ENCODE results near the gene KCNJ4.

The KCNJ4 gene

GRCh38 chr22:38436629-38437395 lies 18.2 kb downstream of the KCNJ4 start:
- CTCF ChIA-PET: no interaction called here
- no peak for DNase-seq
- H3K36me3 Mint-ChIP-seq: no peaks in the 10 kb centered on the region
- H3K27ac Mint-ChIP-seq: no peak overlapping the region
- H3K27me3 Mint-ChIP-seq: peaks cover 50% of the 10 kb centered on the region
- no peaks in the 10 kb centered on the region for H3K4me1 Mint-ChIP-seq
- no peak overlapping the region for H3K4me3 Mint-ChIP-seq
- H3K9me3 Mint-ChIP-seq: no peaks in the 10 kb centered on the region

- DNase-seq: no peak
- H3K4me1 Mint-ChIP-seq: no peaks in the 10 kb centered on the region
- peaks cover 44% of the 10 kb centered on the region for H3K27me3 Mint-ChIP-seq
- H3K9me3 Mint-ChIP-seq: no peaks in the 10 kb centered on the region
- H3K36me3 Mint-ChIP-seq: no peaks in the 10 kb centered on the region
- no peak overlapping the region for H3K4me3 Mint-ChIP-seq
- CTCF ChIA-PET: interaction anchor here (1.4 kb wide), 1 partner anchor 13 kb away, joined by 3 read pairs; no protein-coding TSS in a partner anchor
- H3K27ac Mint-ChIP-seq: no peak overlapping the region
Measured at GRCh38 chr22:38435965-38436364, 19.0 kb downstream of the KCNJ4 start.

- Mint-ChIP-seq H3K36me3 (no peaks in the 10 kb centered on the region), H3K9me3 (no peaks in the 10 kb centered on the region), H3K4me3 (no peak overlapping the region), H3K27me3 (peaks cover 39% of the 10 kb centered on the region), H3K27ac (no peak overlapping the region), H3K4me1 (no peaks in the 10 kb centered on the region)
- DNase-seq: no peak
- CTCF ChIA-PET: interaction anchor here (0.5 to 1.4 kb wide), 2 partner anchors 14 to 342 kb away, joined by 3 read pairs; no protein-coding TSS in a partner anchor
Measured at GRCh38 chr22:38435010-38435409, 20.0 kb downstream of the KCNJ4 start.

- H3K4me1 Mint-ChIP-seq: no peaks in the 10 kb centered on the region
- no peak overlapping the region for H3K27ac Mint-ChIP-seq
- no peaks in the 10 kb centered on the region for H3K9me3 Mint-ChIP-seq
- DNase-seq: no peak
- CTCF ChIA-PET: no interaction called here
- H3K36me3 Mint-ChIP-seq: no peaks in the 10 kb centered on the region
- peaks cover 39% of the 10 kb centered on the region for H3K27me3 Mint-ChIP-seq
- H3K4me3 Mint-ChIP-seq: no peak overlapping the region
Measured at GRCh38 chr22:38433871-38434270, 21.1 kb downstream of the KCNJ4 start.

GRCh38 chr22:38432264-38432663 lies 22.7 kb downstream of the KCNJ4 start:
- H3K4me1 Mint-ChIP-seq: no peaks in the 10 kb centered on the region
- no peak overlapping the region for H3K27ac Mint-ChIP-seq
- H3K9me3 Mint-ChIP-seq: no peaks in the 10 kb centered on the region
- H3K27me3 Mint-ChIP-seq: peaks cover 33% of the 10 kb centered on the region
- H3K4me3 Mint-ChIP-seq: no peak overlapping the region
- no peaks in the 10 kb centered on the region for H3K36me3 Mint-ChIP-seq
- CTCF ChIA-PET: no interaction called here
- DNase-seq: no peak

- Mint-ChIP-seq H3K27ac (no peak overlapping the region), H3K4me3 (no peak overlapping the region), H3K27me3 (peaks cover 27% of the 10 kb centered on the region), H3K9me3 (no peaks in the 10 kb centered on the region), H3K4me1 (no peaks in the 10 kb centered on the region), H3K36me3 (no peaks in the 10 kb centered on the region)
- CTCF ChIA-PET: no interaction called here
- DNase-seq: no peak
Measured at GRCh38 chr22:38431266-38432010, 23.6 kb downstream of the KCNJ4 start.

GRCh38 chr22:38429499-38430068 lies 25.4 kb downstream of the KCNJ4 start:
- H3K27ac Mint-ChIP-seq: no peak overlapping the region
- CTCF ChIA-PET: no interaction called here
- no peaks in the 10 kb centered on the region for H3K36me3 Mint-ChIP-seq
- no peaks in the 10 kb centered on the region for H3K9me3 Mint-ChIP-seq
- no peak for DNase-seq
- H3K4me1 Mint-ChIP-seq: no peaks in the 10 kb centered on the region
- H3K4me3 Mint-ChIP-seq: no peak overlapping the region
- H3K27me3 Mint-ChIP-seq: peaks cover 16% of the 10 kb centered on the region

- no peak overlapping the region for H3K27ac Mint-ChIP-seq
- H3K27me3 Mint-ChIP-seq: peaks cover 9% of the 10 kb centered on the region
- CTCF ChIA-PET: no interaction called here
- H3K4me1 Mint-ChIP-seq: no peaks in the 10 kb centered on the region
- DNase-seq: no peak
- H3K4me3 Mint-ChIP-seq: no peak overlapping the region
- no peaks in the 10 kb centered on the region for H3K36me3 Mint-ChIP-seq
- H3K9me3 Mint-ChIP-seq: no peaks in the 10 kb centered on the region
Measured at GRCh38 chr22:38428714-38429113, 26.3 kb downstream of the KCNJ4 start.

GRCh38 chr22:38427940-38428339 lies 27.1 kb downstream of the KCNJ4 start:
- no peak for DNase-seq
- CTCF ChIA-PET: no interaction called here
- H3K4me3 Mint-ChIP-seq: no peak overlapping the region
- peaks cover 5% of the 10 kb centered on the region for H3K27me3 Mint-ChIP-seq
- H3K9me3 Mint-ChIP-seq: no peaks in the 10 kb centered on the region
- no peak overlapping the region for H3K27ac Mint-ChIP-seq
- H3K36me3 Mint-ChIP-seq: no peaks in the 10 kb centered on the region
- no peaks in the 10 kb centered on the region for H3K4me1 Mint-ChIP-seq

GRCh38 chr22:38427465-38427864 lies 27.5 kb downstream of the KCNJ4 start:
- CTCF ChIA-PET: no interaction called here
- H3K4me3 Mint-ChIP-seq: no peak overlapping the region
- no peak for DNase-seq
- no peaks in the 10 kb centered on the region for H3K4me1 Mint-ChIP-seq
- peaks cover 3% of the 10 kb centered on the region for H3K27me3 Mint-ChIP-seq
- H3K36me3 Mint-ChIP-seq: no peaks in the 10 kb centered on the region
- H3K9me3 Mint-ChIP-seq: no peaks in the 10 kb centered on the region
- no peak overlapping the region for H3K27ac Mint-ChIP-seq

- H3K36me3 Mint-ChIP-seq: no peaks in the 10 kb centered on the region
- CTCF ChIA-PET: no interaction called here
- no peaks in the 10 kb centered on the region for H3K9me3 Mint-ChIP-seq
- no peaks in the 10 kb centered on the region for H3K27me3 Mint-ChIP-seq
- H3K27ac Mint-ChIP-seq: no peak overlapping the region
- no peaks in the 10 kb centered on the region for H3K4me1 Mint-ChIP-seq
- H3K4me3 Mint-ChIP-seq: no peak overlapping the region
- DNase-seq: no peak
Measured at GRCh38 chr22:38426628-38427027, 28.4 kb downstream of the KCNJ4 start.

GRCh38 chr22:38424525-38425080 lies 30.4 kb downstream of the KCNJ4 start:
- no peaks in the 10 kb centered on the region for H3K4me1 Mint-ChIP-seq
- no peak overlapping the region for H3K4me3 Mint-ChIP-seq
- no peaks in the 10 kb centered on the region for H3K9me3 Mint-ChIP-seq
- no peak for DNase-seq
- peaks cover 3% of the 10 kb centered on the region for H3K27me3 Mint-ChIP-seq
- H3K27ac Mint-ChIP-seq: no peak overlapping the region
- no peaks in the 10 kb centered on the region for H3K36me3 Mint-ChIP-seq
- CTCF ChIA-PET: interaction anchor here (1.4 kb wide), 1 partner anchor 11 kb away, joined by 3 read pairs; no protein-coding TSS in a partner anchor

GRCh38 chr22:38423512-38424503 lies 31.2 kb downstream of the KCNJ4 start:
- CTCF ChIA-PET: interaction anchor here (1.4 kb wide), 1 partner anchor 10 kb away, joined by 3 read pairs; no protein-coding TSS in a partner anchor
- no peak for DNase-seq
- H3K4me1 Mint-ChIP-seq: no peaks in the 10 kb centered on the region

More at GRCh38 chr22:38423512-38424503, 31.2 kb downstream of the KCNJ4 start:
- Mint-ChIP-seq H3K27ac (no peak overlapping the region), H3K36me3 (no peaks in the 10 kb centered on the region), H3K9me3 (no peaks in the 10 kb centered on the region), H3K4me3 (no peak overlapping the region), H3K27me3 (peaks cover 7% of the 10 kb centered on the region)
